HL-60 (cell line): ENCODE measurements around the gene ZFHX3.

Experiments
- GABPA ChIP-seq: IDR thresholded peaks from 2 replicates; pipeline ENCODE4 v1.6.1; 2012; ENCODE audit warnings: low read depth
- POLR2AphosphoS5 ChIP-seq: IDR thresholded peaks from 2 replicates; pipeline ENCODE4 v1.6.1; 2012; ENCODE audit warnings: low read depth
- TF ChIP-seq, protein P1 (sequence below): IDR thresholded peaks from one replicate; pipeline ENCODE4 v1.5.1; 2011; ENCODE audit warnings: low read length, control low read depth, inconsistent platforms; ENCODE audit not compliant: insufficient read depth
- TF ChIP-seq, protein P2 (sequence below): IDR thresholded peaks from 2 replicates; pipeline ENCODE4 v1.6.1; 2012; ENCODE audit warnings: low read depth; ENCODE audit not compliant: insufficient replicate concordance

DNA sequence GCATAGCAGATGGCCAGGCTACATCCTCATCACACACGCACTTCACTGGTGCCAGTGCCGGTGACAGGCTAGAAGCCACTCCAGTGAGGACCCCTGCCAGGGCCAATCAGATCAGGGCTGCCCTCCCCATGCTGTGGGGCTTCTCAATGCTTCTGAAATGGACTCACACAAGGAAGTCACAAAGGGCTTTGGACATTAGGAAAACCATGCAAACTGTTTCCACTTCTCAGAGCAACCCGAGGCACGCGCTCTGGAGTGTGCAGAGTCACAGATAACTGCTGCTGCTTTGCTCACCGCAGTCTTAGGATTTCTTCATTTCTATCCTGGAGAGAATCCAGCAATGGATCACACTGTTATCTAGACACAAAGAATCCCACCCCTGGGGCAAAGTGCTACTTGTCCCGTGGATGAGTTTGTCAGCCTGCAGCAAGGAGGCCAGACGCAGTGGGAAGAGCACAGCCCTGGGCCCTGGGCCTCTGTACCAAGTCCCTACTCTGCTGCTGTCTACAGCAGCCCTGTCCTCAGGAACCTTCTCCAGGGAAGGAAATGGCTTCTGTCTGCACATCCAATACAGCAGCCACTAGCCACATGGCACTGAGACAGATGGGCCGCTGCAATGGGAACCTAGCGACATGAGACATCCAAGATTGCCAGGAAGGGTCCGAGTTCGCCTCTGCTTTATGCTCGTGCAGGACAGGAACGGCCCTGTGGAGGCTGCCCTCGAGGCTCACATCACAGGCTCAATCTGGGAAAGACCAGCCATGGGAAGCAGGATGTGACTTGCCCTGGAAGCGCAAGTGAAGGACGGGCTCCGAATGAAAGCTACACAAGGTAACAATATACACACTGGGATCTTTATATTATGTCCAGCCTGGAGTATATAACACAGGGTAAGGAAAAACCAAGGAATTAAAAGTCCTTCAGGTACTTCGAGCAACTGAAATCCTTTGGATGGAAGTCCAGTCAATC, 169.3 kb downstream of the ZFHX3 start:
- TF ChIP-seq POLR2AphosphoS5 (no peak), GABPA (no peak)
- TF ChIP-seq, protein P1, sequence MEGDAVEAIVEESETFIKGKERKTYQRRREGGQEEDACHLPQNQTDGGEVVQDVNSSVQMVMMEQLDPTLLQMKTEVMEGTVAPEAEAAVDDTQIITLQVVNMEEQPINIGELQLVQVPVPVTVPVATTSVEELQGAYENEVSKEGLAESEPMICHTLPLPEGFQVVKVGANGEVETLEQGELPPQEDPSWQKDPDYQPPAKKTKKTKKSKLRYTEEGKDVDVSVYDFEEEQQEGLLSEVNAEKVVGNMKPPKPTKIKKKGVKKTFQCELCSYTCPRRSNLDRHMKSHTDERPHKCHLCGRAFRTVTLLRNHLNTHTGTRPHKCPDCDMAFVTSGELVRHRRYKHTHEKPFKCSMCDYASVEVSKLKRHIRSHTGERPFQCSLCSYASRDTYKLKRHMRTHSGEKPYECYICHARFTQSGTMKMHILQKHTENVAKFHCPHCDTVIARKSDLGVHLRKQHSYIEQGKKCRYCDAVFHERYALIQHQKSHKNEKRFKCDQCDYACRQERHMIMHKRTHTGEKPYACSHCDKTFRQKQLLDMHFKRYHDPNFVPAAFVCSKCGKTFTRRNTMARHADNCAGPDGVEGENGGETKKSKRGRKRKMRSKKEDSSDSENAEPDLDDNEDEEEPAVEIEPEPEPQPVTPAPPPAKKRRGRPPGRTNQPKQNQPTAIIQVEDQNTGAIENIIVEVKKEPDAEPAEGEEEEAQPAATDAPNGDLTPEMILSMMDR = no peak
- TF ChIP-seq, protein P2, sequence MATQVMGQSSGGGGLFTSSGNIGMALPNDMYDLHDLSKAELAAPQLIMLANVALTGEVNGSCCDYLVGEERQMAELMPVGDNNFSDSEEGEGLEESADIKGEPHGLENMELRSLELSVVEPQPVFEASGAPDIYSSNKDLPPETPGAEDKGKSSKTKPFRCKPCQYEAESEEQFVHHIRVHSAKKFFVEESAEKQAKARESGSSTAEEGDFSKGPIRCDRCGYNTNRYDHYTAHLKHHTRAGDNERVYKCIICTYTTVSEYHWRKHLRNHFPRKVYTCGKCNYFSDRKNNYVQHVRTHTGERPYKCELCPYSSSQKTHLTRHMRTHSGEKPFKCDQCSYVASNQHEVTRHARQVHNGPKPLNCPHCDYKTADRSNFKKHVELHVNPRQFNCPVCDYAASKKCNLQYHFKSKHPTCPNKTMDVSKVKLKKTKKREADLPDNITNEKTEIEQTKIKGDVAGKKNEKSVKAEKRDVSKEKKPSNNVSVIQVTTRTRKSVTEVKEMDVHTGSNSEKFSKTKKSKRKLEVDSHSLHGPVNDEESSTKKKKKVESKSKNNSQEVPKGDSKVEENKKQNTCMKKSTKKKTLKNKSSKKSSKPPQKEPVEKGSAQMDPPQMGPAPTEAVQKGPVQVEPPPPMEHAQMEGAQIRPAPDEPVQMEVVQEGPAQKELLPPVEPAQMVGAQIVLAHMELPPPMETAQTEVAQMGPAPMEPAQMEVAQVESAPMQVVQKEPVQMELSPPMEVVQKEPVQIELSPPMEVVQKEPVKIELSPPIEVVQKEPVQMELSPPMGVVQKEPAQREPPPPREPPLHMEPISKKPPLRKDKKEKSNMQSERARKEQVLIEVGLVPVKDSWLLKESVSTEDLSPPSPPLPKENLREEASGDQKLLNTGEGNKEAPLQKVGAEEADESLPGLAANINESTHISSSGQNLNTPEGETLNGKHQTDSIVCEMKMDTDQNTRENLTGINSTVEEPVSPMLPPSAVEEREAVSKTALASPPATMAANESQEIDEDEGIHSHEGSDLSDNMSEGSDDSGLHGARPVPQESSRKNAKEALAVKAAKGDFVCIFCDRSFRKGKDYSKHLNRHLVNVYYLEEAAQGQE = no peak
